Measurements from ENCODE around the gene HTR1D.

DNA sequence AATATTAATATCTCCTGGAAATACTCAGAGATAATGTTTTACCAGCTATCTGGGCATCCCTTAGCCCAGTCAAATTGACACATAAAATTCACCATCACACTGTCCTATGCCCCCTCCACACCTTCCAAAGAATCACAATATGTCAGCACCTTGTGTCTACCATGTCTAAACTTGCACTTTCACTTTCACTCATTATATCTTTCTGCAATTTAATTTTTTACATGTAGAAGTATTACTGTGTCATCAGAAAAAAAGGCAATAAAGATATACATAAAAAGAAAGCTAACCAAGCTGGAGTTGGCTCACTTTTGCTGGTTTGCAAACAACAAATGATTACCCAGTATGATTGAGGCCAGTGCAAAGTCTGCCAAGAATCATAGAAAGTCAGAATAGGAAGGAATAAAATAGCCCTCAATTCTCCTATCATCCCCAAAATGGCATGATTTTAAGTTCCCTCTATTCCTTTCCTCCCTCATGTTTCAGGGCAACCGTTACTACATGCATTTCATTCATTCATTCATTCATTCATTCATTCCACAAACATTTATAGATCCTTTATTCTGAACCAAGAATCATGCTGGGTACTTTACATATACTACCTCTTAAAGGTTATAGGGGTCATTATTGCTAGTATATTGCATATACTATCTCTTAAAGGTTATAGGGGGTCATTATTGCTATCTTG is 42.7 kb downstream of the HTR1D start:
- TF ChIP-seq, protein P1, sequence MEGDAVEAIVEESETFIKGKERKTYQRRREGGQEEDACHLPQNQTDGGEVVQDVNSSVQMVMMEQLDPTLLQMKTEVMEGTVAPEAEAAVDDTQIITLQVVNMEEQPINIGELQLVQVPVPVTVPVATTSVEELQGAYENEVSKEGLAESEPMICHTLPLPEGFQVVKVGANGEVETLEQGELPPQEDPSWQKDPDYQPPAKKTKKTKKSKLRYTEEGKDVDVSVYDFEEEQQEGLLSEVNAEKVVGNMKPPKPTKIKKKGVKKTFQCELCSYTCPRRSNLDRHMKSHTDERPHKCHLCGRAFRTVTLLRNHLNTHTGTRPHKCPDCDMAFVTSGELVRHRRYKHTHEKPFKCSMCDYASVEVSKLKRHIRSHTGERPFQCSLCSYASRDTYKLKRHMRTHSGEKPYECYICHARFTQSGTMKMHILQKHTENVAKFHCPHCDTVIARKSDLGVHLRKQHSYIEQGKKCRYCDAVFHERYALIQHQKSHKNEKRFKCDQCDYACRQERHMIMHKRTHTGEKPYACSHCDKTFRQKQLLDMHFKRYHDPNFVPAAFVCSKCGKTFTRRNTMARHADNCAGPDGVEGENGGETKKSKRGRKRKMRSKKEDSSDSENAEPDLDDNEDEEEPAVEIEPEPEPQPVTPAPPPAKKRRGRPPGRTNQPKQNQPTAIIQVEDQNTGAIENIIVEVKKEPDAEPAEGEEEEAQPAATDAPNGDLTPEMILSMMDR (IDR thresholded peaks at IDR 0.05; ENCODE audit: insufficient read depth, low read length) = no peak
- TF ChIP-seq SPI1 (IDR thresholded peaks at IDR 0.05; ENCODE audit: borderline replicate concordance, low read depth) (no peak), POLR2AphosphoS5 (IDR thresholded peaks at IDR 0.05; ENCODE audit: low read depth) (no peak)
